Measurements from ENCODE around the gene RABGAP1L. TPM values are rescaled to one million over a fixed set of nuclear protein-coding genes. Genes with fewer than 3 reads are reported as not detected.

Gene RABGAP1L
- total RNA-seq, 4 donors from 2014 or later = 31.2 to 115 (median 62.5) TPM

GRCh38 chr1:174678657-174679056 is 519.3 kb downstream of the RABGAP1L start:
- H3K9me3 ChIP-seq = no peaks in the 10 kb centered on the region
- H3K4me1 ChIP-seq = peaks cover 0 to 4% (median 0%) of the 10 kb centered on the region in 3 donors
- H3K36me3 ChIP-seq = no peaks in the 10 kb centered on the region
- no peak overlapping the region for H3K27ac ChIP-seq
- TF ChIP-seq, protein P1, sequence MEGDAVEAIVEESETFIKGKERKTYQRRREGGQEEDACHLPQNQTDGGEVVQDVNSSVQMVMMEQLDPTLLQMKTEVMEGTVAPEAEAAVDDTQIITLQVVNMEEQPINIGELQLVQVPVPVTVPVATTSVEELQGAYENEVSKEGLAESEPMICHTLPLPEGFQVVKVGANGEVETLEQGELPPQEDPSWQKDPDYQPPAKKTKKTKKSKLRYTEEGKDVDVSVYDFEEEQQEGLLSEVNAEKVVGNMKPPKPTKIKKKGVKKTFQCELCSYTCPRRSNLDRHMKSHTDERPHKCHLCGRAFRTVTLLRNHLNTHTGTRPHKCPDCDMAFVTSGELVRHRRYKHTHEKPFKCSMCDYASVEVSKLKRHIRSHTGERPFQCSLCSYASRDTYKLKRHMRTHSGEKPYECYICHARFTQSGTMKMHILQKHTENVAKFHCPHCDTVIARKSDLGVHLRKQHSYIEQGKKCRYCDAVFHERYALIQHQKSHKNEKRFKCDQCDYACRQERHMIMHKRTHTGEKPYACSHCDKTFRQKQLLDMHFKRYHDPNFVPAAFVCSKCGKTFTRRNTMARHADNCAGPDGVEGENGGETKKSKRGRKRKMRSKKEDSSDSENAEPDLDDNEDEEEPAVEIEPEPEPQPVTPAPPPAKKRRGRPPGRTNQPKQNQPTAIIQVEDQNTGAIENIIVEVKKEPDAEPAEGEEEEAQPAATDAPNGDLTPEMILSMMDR (IDR thresholded peaks at IDR 0.05) = no peak
- TF ChIP-seq POLR2AphosphoS5 (IDR thresholded peaks at IDR 0.05) (no peak), EP300 (IDR thresholded peaks at IDR 0.05) (no peak), POLR2A (IDR thresholded peaks at IDR 0.05) (no peak)
- no peak for ATAC-seq
- WGBS, 2 donors (ENCODE audit: low coverage in 1 of 2) = 94 to 95% methylated on average over 3 to 5 of the region's 7 CpGs
- H3K27me3 ChIP-seq = no peaks in the 10 kb centered on the region
- H3K4me3 ChIP-seq = no peak overlapping the region

GRCh38 chr1:174680101-174680500 is 520.8 kb downstream of the RABGAP1L start:
- no peak for ATAC-seq
- Histone ChIP-seq H3K4me1 (peaks cover 0 to 4% (median 0%) of the 10 kb centered on the region in 3 donors), H3K36me3 (peaks cover 0 to 8% of the 10 kb centered on the region in 2 donors), H3K4me3 (no peak overlapping the region), H3K27me3 (no peaks in the 10 kb centered on the region), H3K27ac (no peak overlapping the region), H3K9me3 (no peaks in the 10 kb centered on the region)
- WGBS, 2 donors (ENCODE audit: low coverage in 1 of 2) = 80 to 100% methylated on average over 1 to 3 of the region's 3 CpGs
- TF ChIP-seq EP300 (IDR thresholded peaks at IDR 0.05) (no peak), POLR2A (IDR thresholded peaks at IDR 0.05) (no peak), POLR2AphosphoS5 (IDR thresholded peaks at IDR 0.05) (no peak)
- TF ChIP-seq, protein P1 (IDR thresholded peaks at IDR 0.05) = no peak

GRCh38 chr1:174682419-174683008 is 523.2 kb downstream of the RABGAP1L start:
- H3K27ac ChIP-seq = no peak overlapping the region
- no peaks in the 10 kb centered on the region for H3K27me3 ChIP-seq
- no peak overlapping the region for H3K4me3 ChIP-seq
- TF ChIP-seq, protein P1 (IDR thresholded peaks at IDR 0.05) = no peak
- H3K9me3 ChIP-seq = no peaks in the 10 kb centered on the region
- peaks cover 0 to 17% of the 10 kb centered on the region in 2 donors for H3K36me3 ChIP-seq
- ATAC-seq = no peak
- peaks cover 0 to 4% (median 0%) of the 10 kb centered on the region in 3 donors for H3K4me1 ChIP-seq
- WGBS, 2 donors (ENCODE audit: low coverage in 1 of 2) = 23 to 24% methylated on average over 2 of the region's 2 CpGs

GRCh38 chr1:174686213-174686612 is 526.9 kb downstream of the RABGAP1L start:
- H3K36me3 ChIP-seq = peaks cover 0 to 17% of the 10 kb centered on the region in 2 donors
- TF ChIP-seq, protein P1 (IDR thresholded peaks at IDR 0.05) = no peak
- no peak for TF ChIP-seq POLR2AphosphoS5 (IDR thresholded peaks at IDR 0.05)
- TF ChIP-seq POLR2A (IDR thresholded peaks at IDR 0.05) = no peak
- no peak for TF ChIP-seq EP300 (IDR thresholded peaks at IDR 0.05)
- H3K9me3 ChIP-seq = no peaks in the 10 kb centered on the region
- H3K27me3 ChIP-seq = no peaks in the 10 kb centered on the region
- no peak overlapping the region for H3K4me3 ChIP-seq
- H3K4me1 ChIP-seq = peaks cover 0 to 4% (median 0%) of the 10 kb centered on the region in 3 donors
- no peak for ATAC-seq
- no peak overlapping the region for H3K27ac ChIP-seq

DNA sequence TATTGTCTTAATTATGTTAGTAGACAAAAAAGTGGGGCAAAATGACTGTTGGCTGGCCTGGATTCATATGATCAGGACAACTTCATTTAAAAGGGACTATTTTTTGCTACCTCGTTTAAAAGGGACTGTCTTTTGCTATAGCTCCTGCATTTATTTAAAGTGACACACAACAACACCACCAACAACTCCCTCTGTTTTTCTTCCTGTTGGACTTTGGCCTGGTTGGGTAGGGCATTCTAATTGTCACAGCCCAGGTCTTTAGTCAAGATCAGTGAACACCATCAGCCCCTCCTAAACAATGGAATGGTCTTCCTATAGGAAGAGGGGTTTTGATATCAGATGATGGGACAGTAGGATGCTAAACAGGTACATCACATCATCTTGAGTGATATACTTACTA is 530.2 kb downstream of the RABGAP1L start:
- Histone ChIP-seq H3K9me3 (no peaks in the 10 kb centered on the region), H3K36me3 (peaks cover 0 to 15% of the 10 kb centered on the region in 2 donors), H3K4me1 (no peaks in the 10 kb centered on the region), H3K27me3 (no peaks in the 10 kb centered on the region), H3K27ac (no peak overlapping the region), H3K4me3 (no peak overlapping the region)
- no peak for ATAC-seq
- WGBS, 2 donors (ENCODE audit: low coverage in 1 of 2) = 67 to 75% methylated on average over 1 of the region's 1 CpG
- no peak for TF ChIP-seq POLR2A (IDR thresholded peaks at IDR 0.05)
- no peak for TF ChIP-seq EP300 (IDR thresholded peaks at IDR 0.05)
- TF ChIP-seq, protein P1 (IDR thresholded peaks at IDR 0.05) = no peak
- no peak for TF ChIP-seq POLR2AphosphoS5 (IDR thresholded peaks at IDR 0.05)

Measured in gastroesophageal sphincter (tissue), 4 donors.